K562 (cell line): ENCODE measurements around the gene FOXA3. TPM values are rescaled to one million over a fixed set of nuclear protein-coding genes. Genes with fewer than 3 reads are reported as not detected.

ENCODE experiments used
- ARID2 ChIP-seq: fragments of 450-650 bp; IDR thresholded peaks from 2 replicates; pipeline ENCODE4 v1.6.1; 2017; ENCODE audit warnings: antibody characterized with exemption, mild to moderate bottlenecking
- CHAMP1 ChIP-seq: fragments of 450-650 bp; IDR thresholded peaks from 2 replicates; pipeline ENCODE4 v1.6.1; 2016; ENCODE audit warnings: mild to moderate bottlenecking
- CXXC5 ChIP-seq: fragments of 250-450 bp; sonication (Bioruptor Pico); IDR thresholded peaks from 2 replicates; pipeline ENCODE4 v1.8.0; 2022; ENCODE audit warnings: inconsistent platforms, mild to moderate bottlenecking, moderate library complexity
- DNMT1 ChIP-seq: fragments of 450-650 bp; IDR thresholded peaks from 2 replicates; pipeline ENCODE4 v1.6.1; 2016; ENCODE audit warnings: antibody characterized with exemption, mild to moderate bottlenecking
- EP300 ChIP-seq: IDR thresholded peaks from 2 replicates; pipeline ENCODE4 v1.6.1; 2012; ENCODE audit warnings: low read length, improper control_type of control experiment
- ESRRA ChIP-seq: fragments of 450-650 bp; IDR thresholded peaks from 2 replicates; pipeline ENCODE4 v1.6.1; 2014; ENCODE audit warnings: low read depth, mild to moderate bottlenecking, moderate library complexity, borderline replicate concordance
- GATA2 ChIP-seq: sonication (generic); formaldehyde crosslinking; IDR thresholded peaks from 2 replicates; pipeline ENCODE4 v1.4.0; 2020; ENCODE audit warnings: mild to moderate bottlenecking, missing genetic modification reagents
- GATAD2B ChIP-seq: fragments of 450-650 bp; IDR thresholded peaks from 2 replicates; pipeline ENCODE4 v1.6.1; 2017; ENCODE audit warnings: mild to moderate bottlenecking, borderline replicate concordance
- ILF3 ChIP-seq: fragments of 450-650 bp; IDR thresholded peaks from 2 replicates; pipeline ENCODE4 v1.6.1; 2018; ENCODE audit warnings: antibody characterized with exemption, mild to moderate bottlenecking, moderate library complexity, borderline replicate concordance
- ILK ChIP-seq: fragments of 450-650 bp; IDR thresholded peaks from 2 replicates; pipeline ENCODE4 v1.6.1; 2016; ENCODE audit warnings: missing genetic modification characterization, low read depth, mild to moderate bottlenecking, missing compliant biosample characterization, moderate library complexity, borderline replicate concordance
- IRF2 ChIP-seq: sonication (generic); formaldehyde crosslinking; IDR thresholded peaks from 2 replicates; pipeline ENCODE4 v1.8.1; 2022; ENCODE audit warnings: mild to moderate bottlenecking, missing genetic modification reagents
- NR2C1 ChIP-seq, 2 experiments: fragments of 450-650 bp; IDR thresholded peaks; 2 replicates each; pipeline ENCODE4 v1.6.1; 2017; ENCODE audit warnings: mild to moderate bottlenecking in 2 of 2, antibody characterized with exemption in 1 of 2, inconsistent platforms in 1 of 2, missing compliant biosample characterization in 1 of 2, missing genetic modification characterization in 1 of 2
- NR3C1 ChIP-seq: sonication (generic); formaldehyde crosslinking; IDR thresholded peaks from 2 replicates; pipeline ENCODE4 v1.8.1; 2022; ENCODE audit warnings: missing genetic modification reagents
- PHB2 ChIP-seq: fragments of 450-650 bp; IDR thresholded peaks from 2 replicates; pipeline ENCODE4 v1.6.1; 2017; ENCODE audit warnings: low read depth
- POLR3G ChIP-seq: IDR thresholded peaks from 2 replicates; pipeline ENCODE4 v1.6.1; 2011; ENCODE audit not compliant: insufficient read length, insufficient replicate concordance; ENCODE audit errors: extremely low read depth
- PTTG1 ChIP-seq: fragments of 450-650 bp; IDR thresholded peaks from 2 replicates; pipeline ENCODE4 v1.6.1; 2016; ENCODE audit warnings: low read depth, mild to moderate bottlenecking, missing genetic modification characterization, missing compliant biosample characterization
- RFX1 ChIP-seq: fragments of 450-650 bp; IDR thresholded peaks from 2 replicates; pipeline ENCODE4 v1.6.1; 2016; ENCODE audit warnings: mild to moderate bottlenecking, moderate library complexity
- TCF7L2 ChIP-seq: fragments of 150-350 bp; IDR thresholded peaks from 2 replicates; pipeline ENCODE4 v1.6.1; 2016; ENCODE audit warnings: low read depth, mild to moderate bottlenecking, low read length, moderate library complexity
- ZBTB33 ChIP-seq: sonication (generic); formaldehyde crosslinking; IDR thresholded peaks from 2 replicates; pipeline ENCODE4 v1.8.1; 2023; ENCODE audit warnings: mild to moderate bottlenecking, missing genetic modification reagents
- ZC3H11A ChIP-seq: IDR thresholded peaks from 2 replicates; pipeline ENCODE4 v1.6.1; 2012; ENCODE audit warnings: low read depth, low read length, improper control_type of control experiment
- ZFP1 ChIP-seq: fragments of 450-650 bp; formaldehyde crosslinking; IDR thresholded peaks from 2 replicates; pipeline ENCODE4 v1.4.0; 2020; ENCODE audit warnings: mild to moderate bottlenecking, mixed read lengths
- polyA plus RNA-seq, 8 experiments: library from polyadenylated mRNA; depleted of rRNA in 4 of 8; stranded (reverse) in 5 of 8; unstranded in 3 of 8; fragments of >200 nt; fragmentation: Nextera tagmentation in 2 of 8; fragmentation: Illumina TruSeq in 1 of 8; extraction: Ambion mirVana in 2 of 8; extraction: Trizol in 1 of 8; gene quantifications; 2 replicates each; pipeline versions ENCODE4 v1.2.1 to v1.2.3, GENCODE V29; 2011 to 2014; ENCODE audit warnings: inconsistent platforms in 1 of 8, missing spikeins in 1 of 8
- total RNA-seq, 7 experiments: library from RNA; depleted of rRNA in 6 of 7; stranded (reverse); fragments of >200 nt in 6 of 7; fragmentation: Illumina TruSeq in 2 of 7; extraction: Trizol in 2 of 7; gene quantifications; 2 replicates each; pipeline versions ENCODE4 v1.2.1 to v1.2.3, GENCODE V29; 2011 to 2021; ENCODE audit warnings: low replicate concordance in 1 of 7
- TF ChIP-seq, protein P1 (sequence below): sonication (generic); formaldehyde crosslinking; IDR thresholded peaks from 2 replicates; pipeline ENCODE4 v1.8.1; 2023; ENCODE audit warnings: mild to moderate bottlenecking, missing genetic modification reagents

FOXA3 gene
- total and polyA plus RNA-seq, 9 of the 15 experiments (the other 6 are each of a cell fraction or from before 2014, with no cell fraction given): 1.3 to 15.5 (median 4.7) TPM

DNA sequence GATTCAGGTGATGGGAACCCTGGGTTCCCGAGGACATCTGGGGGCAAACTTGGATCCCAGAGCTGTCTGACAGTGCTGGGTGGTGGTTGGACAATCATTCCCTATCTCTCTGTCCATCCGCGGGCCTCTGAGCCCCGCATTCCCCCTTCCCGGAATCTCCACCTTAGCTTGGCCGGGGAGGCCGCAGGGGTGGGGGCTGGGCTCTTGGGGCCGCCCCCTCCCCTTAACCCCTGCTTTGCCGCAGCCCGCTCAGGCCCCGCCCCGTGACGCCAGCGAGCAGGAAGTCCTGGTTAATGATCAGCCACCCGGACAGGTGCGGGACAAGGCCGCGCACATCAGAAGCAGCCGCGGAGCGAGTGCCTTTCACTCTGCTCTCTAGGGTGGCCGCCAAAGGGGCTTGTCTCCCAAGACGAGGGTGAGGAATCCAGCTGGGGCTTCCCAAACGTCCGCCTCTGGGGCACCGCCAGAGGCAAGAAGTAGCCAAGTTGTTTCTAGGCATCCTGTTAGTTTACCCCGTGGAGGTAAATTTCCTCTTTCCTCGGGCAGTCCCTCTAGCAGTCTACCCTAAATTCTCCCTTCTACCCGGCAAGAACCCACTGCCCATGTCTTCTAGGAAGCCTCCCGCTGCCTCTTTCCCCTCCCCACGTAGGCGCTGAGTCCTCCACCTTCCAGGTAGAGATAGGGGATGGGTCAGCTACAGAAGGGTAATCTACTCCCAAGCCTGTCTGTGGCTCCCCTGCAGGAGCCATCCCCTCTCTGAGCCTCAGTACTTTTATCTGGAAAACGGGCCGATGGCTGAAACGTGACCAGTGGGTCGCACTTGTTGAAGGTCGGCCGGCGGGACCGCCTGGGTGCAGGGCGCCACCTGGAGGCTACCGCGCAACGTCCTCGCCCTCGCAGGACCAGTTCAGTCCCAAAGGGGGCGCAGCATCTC, 18.8 kb downstream of the FOXA3 start (continued):
- TF ChIP-seq CHAMP1 (no peak; the same call in none of the 2 replicates), GATAD2B (peak; percentile 62; the same call in 1 of the 2 replicates), NR2C1 (IDR thresholded peaks at IDR 0.05) (peak; percentile 52; the same call in 1 of the 2 replicates), NR2C1 (tag; IDR thresholded peaks at IDR 0.05) (peak; percentile 34; the same call in 1 of the 2 replicates), NR3C1 (CRISPR knock-in tag) (no peak), RFX1 (no peak), PTTG1 (tag) (no peak), ARID2 (peak; percentile 91), POLR3G (no peak), ZC3H11A (no peak), CXXC5 (CRISPR knock-in tag) (peak; percentile 88), IRF2 (CRISPR knock-in tag) (no peak), EP300 (peak; percentile 55), ESRRA (peak; percentile 97), DNMT1 (peak; percentile 81; the same call in 1 of the 2 replicates), PHB2 (no peak), ZBTB33 (CRISPR knock-in tag) (peak; percentile 94), GATA2 (CRISPR knock-in tag) (no peak), ZFP1 (no peak), TCF7L2 (no peak), ILF3 (no peak), ILK (tag) (no peak)
- TF ChIP-seq, protein P1, sequence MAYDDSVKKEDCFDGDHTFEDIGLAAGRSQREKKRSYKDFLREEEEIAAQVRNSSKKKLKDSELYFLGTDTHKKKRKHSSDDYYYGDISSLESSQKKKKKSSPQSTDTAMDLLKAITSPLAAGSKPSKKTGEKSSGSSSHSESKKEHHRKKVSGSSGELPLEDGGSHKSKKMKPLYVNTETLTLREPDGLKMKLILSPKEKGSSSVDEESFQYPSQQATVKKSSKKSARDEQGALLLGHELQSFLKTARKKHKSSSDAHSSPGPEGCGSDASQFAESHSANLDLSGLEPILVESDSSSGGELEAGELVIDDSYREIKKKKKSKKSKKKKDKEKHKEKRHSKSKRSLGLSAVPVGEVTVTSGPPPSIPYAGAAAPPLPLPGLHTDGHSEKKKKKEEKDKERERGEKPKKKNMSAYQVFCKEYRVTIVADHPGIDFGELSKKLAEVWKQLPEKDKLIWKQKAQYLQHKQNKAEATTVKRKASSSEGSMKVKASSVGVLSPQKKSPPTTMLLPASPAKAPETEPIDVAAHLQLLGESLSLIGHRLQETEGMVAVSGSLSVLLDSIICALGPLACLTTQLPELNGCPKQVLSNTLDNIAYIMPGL (CRISPR knock-in tag): peak; percentile 94; the same call in 1 of the 2 replicates
